Kidney (tissue), 14 donors: Measurements from ENCODE around the gene PHETA2. TPM values are rescaled to one million over a fixed set of nuclear protein-coding genes. Genes with fewer than 3 reads are reported as not detected.
A peak's percentile ranks its signal among the peaks of the same experiment; 100 is the strongest.
"Not testable (repeated sequence)": the region's sequence is repeated elsewhere in the genome, so short reads cannot be mapped to it uniquely, and the experiment has no call there.

Source experiments
- DNase-seq, 5 donors: peaks; one replicate each; pipeline ENCODE4 v3.0.0-alpha.2; 2013 to 2020
- FAIRE-seq: peaks from 2 replicates; lab custom pipeline; 2012; peaks lifted over from hg19 to GRCh38; lab: Jason Lieb, UNC
- H3K27ac ChIP-seq, 2 donors: one replicate each; pipeline ENCODE4 v1.7.0; 2013; ENCODE audit warnings: low read depth in 2 of 2, low read length in 2 of 2, inconsistent platforms in 1 of 2
- H3K27me3 ChIP-seq: one replicate; pipeline ENCODE4 v1.7.1; 2013; ENCODE audit warnings: low read length, inconsistent platforms; ENCODE audit not compliant: control insufficient read depth, insufficient read depth
- H3K36me3 ChIP-seq, 3 donors: one replicate each; pipeline versions ENCODE4 v1.7.0 to v1.7.1; 2013; ENCODE audit warnings: low read length in 3 of 3, control low read depth in 1 of 3, inconsistent platforms in 1 of 3; ENCODE audit not compliant: insufficient read depth in 3 of 3, control insufficient read depth in 2 of 3
- H3K4me1 ChIP-seq, 3 donors: one replicate each; pipeline versions ENCODE4 v1.7.0 to v1.7.1; 2013; ENCODE audit warnings: low read length in 3 of 3, inconsistent platforms in 1 of 3, low read depth in 1 of 3; ENCODE audit not compliant: control insufficient read depth in 2 of 3, insufficient read depth in 2 of 3
- H3K4me3 ChIP-seq, 3 donors: one replicate each; pipeline versions ENCODE4 v1.7.0 to v1.8.1; 2013; ENCODE audit warnings: low read length in 3 of 3, control low read depth in 1 of 3, inconsistent platforms in 1 of 3
- H3K9ac ChIP-seq, 3 donors: one replicate each; pipeline versions ENCODE4 v1.7.0 to v1.7.1; 2013; ENCODE audit warnings: low read length in 3 of 3, control low read depth in 1 of 3, inconsistent platforms in 1 of 3
- H3K9me3 ChIP-seq, 3 donors: one replicate each; pipeline versions ENCODE4 v1.7.0 to v1.7.1; 2013; ENCODE audit warnings: low read length in 3 of 3, control low read depth in 1 of 3, inconsistent platforms in 1 of 3; ENCODE audit not compliant: control insufficient read depth in 2 of 3, insufficient read depth in 1 of 3
- CTCF ChIP-seq: IDR thresholded peaks from 3 replicates; pipeline ENCODE4 v1.5.1; 2012; ENCODE audit warnings: mild to moderate bottlenecking, moderate library complexity, borderline replicate concordance; ENCODE audit not compliant: insufficient read depth; ENCODE audit errors: extremely low read depth
- intact Hi-C: fragments of 100-400 bp; cut with DNase I; formaldehyde crosslinking; loops from one replicate; pipeline ENCODE4 v1.11.1; 2022
- polyA plus RNA-seq: library from polyadenylated mRNA; stranded (reverse); fragments of 350-450 nt; fragmentation: Illumina TruSeq; extraction: RNeasy Lipid Tissue Mini Kit (QIAGEN cat#74804); gene quantifications from one replicate; pipeline ENCODE4 v1.2.3, GENCODE V29; 2014; ENCODE audit warnings: low read depth, low replicate concordance; ENCODE audit not compliant: insufficient read depth
- total RNA-seq: library from RNA; stranded (reverse); fragmentation: NEBNext Ultra II Directional; extraction: Animal tissue kit (Norgen Biotek cat#: 25700); gene quantifications from one replicate; pipeline ENCODE4 v1.2.1, GENCODE V29; 2021
- donor health status: control.
- donor health status: control.
- donor health status: control.
- donor health status: control.
- donor health status: control.
- donor health status: DM: yes; HTN: yes; CAD: no.
- donor health status: Normal renal cell carcinoma (clear cell type).

Gene PHETA2
- total and polyA plus RNA-seq, 2 donors from 2014 or later: 6.3 to 10.4 TPM

- FAIRE-seq (no peak), DNase-seq (peak in 1 of 5 donors; percentile 63)
- intact Hi-C loops: no loop called here
- peak overlapping the region; percentile 75 to 86 (median 82) for H3K4me3 ChIP-seq
- H3K27ac ChIP-seq: peak overlapping the region; percentile 92 to 94
- H3K36me3 ChIP-seq: peaks cover 2 to 15% (median 5%) of the 10 kb centered on the region in 3 donors
- no peak for TF ChIP-seq CTCF
- H3K27me3 ChIP-seq: no peaks in the 10 kb centered on the region
- no peaks in the 10 kb centered on the region for H3K9me3 ChIP-seq
- peaks cover 0 to 6% (median 4%) of the 10 kb centered on the region in 3 donors for H3K4me1 ChIP-seq
- peak overlapping the region; percentile 52 to 96 (median 85) for H3K9ac ChIP-seq
Observed at GRCh38 chr22:42091455-42091782, 17.4 kb downstream of the PHETA2 start.

GRCh38 chr22:42101199-42101598 is 27.2 kb downstream of the PHETA2 start:
- FAIRE-seq (no peak), DNase-seq (no peak)
- intact Hi-C loops: no loop called here
- TF ChIP-seq CTCF: no peak
- H3K4me1 ChIP-seq: no peaks in the 10 kb centered on the region
- H3K9me3 ChIP-seq: peaks cover 0 to 13% (median 5%) of the 10 kb centered on the region in 3 donors
- H3K9ac ChIP-seq: no peak overlapping the region
- no peak overlapping the region for H3K4me3 ChIP-seq
- no peaks in the 10 kb centered on the region for H3K36me3 ChIP-seq
- no peak overlapping the region for H3K27ac ChIP-seq
- no peaks in the 10 kb centered on the region for H3K27me3 ChIP-seq

- peaks cover 0 to 13% (median 5%) of the 10 kb centered on the region in 3 donors for H3K9me3 ChIP-seq
- not testable (repeated sequence) for FAIRE-seq
Observed at GRCh38 chr22:42104332-42104860, 30.3 kb downstream of the PHETA2 start.

GRCh38 chr22:42108848-42109247 is 34.8 kb downstream of the PHETA2 start:
- no peaks in the 10 kb centered on the region for H3K27me3 ChIP-seq
- H3K9me3 ChIP-seq: peaks cover 0 to 4% (median 0%) of the 10 kb centered on the region in 3 donors
- intact Hi-C loops: no loop called here
- H3K9ac ChIP-seq: no peak overlapping the region
- TF ChIP-seq CTCF: no peak
- no peaks in the 10 kb centered on the region for H3K4me1 ChIP-seq
- DNase-seq (no peak), FAIRE-seq (no peak)
- no peaks in the 10 kb centered on the region for H3K36me3 ChIP-seq
- H3K27ac ChIP-seq: no peak overlapping the region
- no peak overlapping the region for H3K4me3 ChIP-seq

More at GRCh38 chr22:42104332-42104860, 30.3 kb downstream of the PHETA2 start:
- H3K27me3 ChIP-seq, H3K9ac ChIP-seq, intact Hi-C loops, H3K27ac ChIP-seq, H3K4me1 ChIP-seq, H3K36me3 ChIP-seq, DNase-seq, H3K4me3 ChIP-seq: not testable (repeated sequence)
